Activated B cell treated with CpG ODN at 0.5 μM for 24 hours (primary cell): ENCODE measurements around the gene DEFB113. TPM values are rescaled to one million over a fixed set of nuclear protein-coding genes. Genes with fewer than 3 reads are reported as not detected.

Experiments
- ATAC-seq: fragments of 200-7000 bp; cut with Tn5 transposase; one replicate; pipeline ENCODE4 v1.10.0; 2021; ENCODE audit warnings: low read depth, mild to moderate bottlenecking, moderate library complexity
- CTCF ChIA-PET: fragments of 350-600 bp; sonication (Branson Sonifier 250); formaldehyde crosslinking; loops from one replicate; lab custom pipeline; 2021; ENCODE audit warnings: antibody characterized with exemption; lab: Charles Lee
- POLR2A ChIA-PET: fragments of 350-600 bp; sonication (Branson Sonifier 250); formaldehyde crosslinking; loops from one replicate; lab custom pipeline; 2021; ENCODE audit warnings: antibody characterized with exemption; lab: Charles Lee
- DNase-seq: peaks from one replicate; pipeline ENCODE4 v3.0.0; 2022
- H3K27ac Mint-ChIP-seq: one replicate; pipeline ENCODE4 v1.8.0; 2020; ENCODE audit warnings: mixed read lengths
- H3K27me3 Mint-ChIP-seq: one replicate; pipeline ENCODE4 v1.8.0; 2021; ENCODE audit warnings: mixed read lengths
- H3K36me3 Mint-ChIP-seq: one replicate; pipeline ENCODE4 v1.8.0; 2021; ENCODE audit warnings: low read depth, mixed read lengths
- H3K4me1 Mint-ChIP-seq: one replicate; pipeline ENCODE4 v1.8.0; 2021; ENCODE audit warnings: mixed read lengths
- H3K4me3 Mint-ChIP-seq: one replicate; pipeline ENCODE4 v1.8.0; 2020; ENCODE audit warnings: mild to moderate bottlenecking, mixed read lengths
- H3K9me3 Mint-ChIP-seq: one replicate; pipeline ENCODE4 v1.8.0; 2020; ENCODE audit warnings: mixed read lengths
- intact Hi-C: fragments of 100-400 bp; cut with micrococcal nuclease; formaldehyde crosslinking; loops from one replicate; pipeline ENCODE4 v1.15.1; 2024
- total RNA-seq: library from RNA; stranded (reverse); gene quantifications from 2 replicates; pipeline ENCODE4 v1.2.3, GENCODE V29; 2022
- TF ChIP-seq, protein P1 (sequence below): fragments of 200-600 bp; IDR thresholded peaks from one replicate; pipeline ENCODE4 v1.8.0; 2022; ENCODE audit warnings: antibody characterized with exemption, mild to moderate bottlenecking

DEFB113 gene
- total RNA-seq, 1 donor from 2014 or later, result not detected

- H3K9me3 Mint-ChIP-seq, result no peaks in the 10 kb centered on the region
- DNase-seq (no peak), ATAC-seq (no peak)
- H3K4me1 Mint-ChIP-seq, result no peaks in the 10 kb centered on the region
- ChIA-PET CTCF (no interaction called here), POLR2A (no interaction called here)
- TF ChIP-seq, protein P1, sequence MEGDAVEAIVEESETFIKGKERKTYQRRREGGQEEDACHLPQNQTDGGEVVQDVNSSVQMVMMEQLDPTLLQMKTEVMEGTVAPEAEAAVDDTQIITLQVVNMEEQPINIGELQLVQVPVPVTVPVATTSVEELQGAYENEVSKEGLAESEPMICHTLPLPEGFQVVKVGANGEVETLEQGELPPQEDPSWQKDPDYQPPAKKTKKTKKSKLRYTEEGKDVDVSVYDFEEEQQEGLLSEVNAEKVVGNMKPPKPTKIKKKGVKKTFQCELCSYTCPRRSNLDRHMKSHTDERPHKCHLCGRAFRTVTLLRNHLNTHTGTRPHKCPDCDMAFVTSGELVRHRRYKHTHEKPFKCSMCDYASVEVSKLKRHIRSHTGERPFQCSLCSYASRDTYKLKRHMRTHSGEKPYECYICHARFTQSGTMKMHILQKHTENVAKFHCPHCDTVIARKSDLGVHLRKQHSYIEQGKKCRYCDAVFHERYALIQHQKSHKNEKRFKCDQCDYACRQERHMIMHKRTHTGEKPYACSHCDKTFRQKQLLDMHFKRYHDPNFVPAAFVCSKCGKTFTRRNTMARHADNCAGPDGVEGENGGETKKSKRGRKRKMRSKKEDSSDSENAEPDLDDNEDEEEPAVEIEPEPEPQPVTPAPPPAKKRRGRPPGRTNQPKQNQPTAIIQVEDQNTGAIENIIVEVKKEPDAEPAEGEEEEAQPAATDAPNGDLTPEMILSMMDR, result no peak
- H3K27ac Mint-ChIP-seq, result no peak overlapping the region
- H3K4me3 Mint-ChIP-seq, result no peak overlapping the region
- H3K36me3 Mint-ChIP-seq, result no peaks in the 10 kb centered on the region
- intact Hi-C loops, result no loop called here
- H3K27me3 Mint-ChIP-seq, result no peaks in the 10 kb centered on the region
Measured at GRCh38 chr6:49939993-49940498, 29.4 kb downstream of the DEFB113 start.

DNA sequence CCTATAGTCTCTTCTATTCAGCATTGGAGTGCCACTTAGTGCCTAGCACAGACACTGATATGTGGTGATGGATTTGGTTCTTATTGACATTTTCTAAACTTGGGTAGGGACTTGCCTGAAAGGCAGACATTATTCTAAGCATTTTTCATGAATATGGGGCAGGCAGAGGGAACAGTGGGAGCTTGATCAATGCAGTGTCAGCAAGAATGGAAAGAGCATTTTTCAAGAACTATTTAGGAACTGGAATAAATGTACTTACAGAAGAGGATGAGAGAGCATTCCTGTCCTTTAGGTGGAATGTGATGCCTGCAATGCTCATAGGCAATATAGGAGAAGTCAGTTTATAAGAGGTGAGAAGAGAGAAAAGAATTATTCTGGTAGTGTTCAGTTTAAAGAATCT, 31.6 kb downstream of the DEFB113 start:
- DNase-seq (no peak), ATAC-seq (no peak)
- Mint-ChIP-seq H3K27ac (no peak overlapping the region), H3K4me3 (no peak overlapping the region), H3K4me1 (no peaks in the 10 kb centered on the region), H3K27me3 (no peaks in the 10 kb centered on the region), H3K9me3 (no peaks in the 10 kb centered on the region), H3K36me3 (no peaks in the 10 kb centered on the region)
- intact Hi-C loops, result no loop called here
- TF ChIP-seq, protein P1, result no peak
- POLR2A ChIA-PET, result no interaction called here
- CTCF ChIA-PET, result no interaction called here

- no peak overlapping the region for H3K27ac Mint-ChIP-seq
- CTCF ChIA-PET, result no interaction called here
- H3K36me3 Mint-ChIP-seq, result no peaks in the 10 kb centered on the region
- H3K4me3 Mint-ChIP-seq, result no peak overlapping the region
- H3K27me3 Mint-ChIP-seq, result no peaks in the 10 kb centered on the region
- TF ChIP-seq, protein P1, result no peak
- DNase-seq (no peak), ATAC-seq (no peak)
- no peaks in the 10 kb centered on the region for H3K4me1 Mint-ChIP-seq
- POLR2A ChIA-PET, result no interaction called here
- intact Hi-C loops, result no loop called here
- no peaks in the 10 kb centered on the region for H3K9me3 Mint-ChIP-seq
Measured at GRCh38 chr6:49937017-49937416, 32.4 kb downstream of the DEFB113 start.

- H3K9me3 Mint-ChIP-seq, result no peaks in the 10 kb centered on the region
- intact Hi-C loops, result no loop called here
- DNase-seq (no peak), ATAC-seq (no peak)
- POLR2A ChIA-PET, result no interaction called here
- H3K4me3 Mint-ChIP-seq, result no peak overlapping the region
- TF ChIP-seq, protein P1, result no peak
- no peak overlapping the region for H3K27ac Mint-ChIP-seq
- no peaks in the 10 kb centered on the region for H3K36me3 Mint-ChIP-seq
- H3K4me1 Mint-ChIP-seq, result no peaks in the 10 kb centered on the region
- no peaks in the 10 kb centered on the region for H3K27me3 Mint-ChIP-seq
- CTCF ChIA-PET, result no interaction called here
Measured at GRCh38 chr6:49935387-49935786, 34.0 kb downstream of the DEFB113 start.

DNA sequence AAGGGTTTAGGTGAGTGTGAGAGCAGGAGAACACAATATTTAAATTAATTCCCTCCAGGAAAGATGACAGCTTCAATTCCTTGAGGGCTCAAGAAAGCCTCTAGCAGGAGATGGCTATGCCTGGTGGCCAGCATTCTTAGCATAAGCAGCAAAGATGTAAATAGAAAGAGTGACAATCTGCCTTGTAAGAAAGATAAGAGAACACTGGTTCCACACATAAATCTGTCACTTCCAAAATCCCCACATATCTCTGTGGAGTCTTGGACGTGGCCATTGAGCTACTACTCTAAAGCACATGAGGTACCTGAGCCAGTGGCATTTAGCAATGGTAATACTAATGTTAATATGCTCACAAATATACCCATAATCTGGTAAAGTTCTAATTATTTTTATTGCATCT, 34.7 kb downstream of the DEFB113 start:
- DNase-seq (no peak), ATAC-seq (no peak)
- intact Hi-C loops, result no loop called here
- H3K4me3 Mint-ChIP-seq, result no peak overlapping the region
- CTCF ChIA-PET, result no interaction called here
- POLR2A ChIA-PET, result no interaction called here
- H3K27me3 Mint-ChIP-seq, result no peaks in the 10 kb centered on the region
- no peaks in the 10 kb centered on the region for H3K36me3 Mint-ChIP-seq
- H3K9me3 Mint-ChIP-seq, result no peaks in the 10 kb centered on the region
- no peak overlapping the region for H3K27ac Mint-ChIP-seq
- no peaks in the 10 kb centered on the region for H3K4me1 Mint-ChIP-seq
- TF ChIP-seq, protein P1, result no peak
